Mammary epithelial cell (primary cell): ENCODE measurements around the gene PEAK1.

ENCODE experiments used
- EZH2 ChIP-seq: IDR thresholded peaks from 2 replicates; pipeline ENCODE4 v1.6.1; 2012; ENCODE audit warnings: low read length, inconsistent platforms, borderline replicate concordance
- TF ChIP-seq, protein P1 (sequence below), 2 donors: IDR thresholded peaks in 1 of 2; conservative IDR thresholded peaks in 1 of 2; 2 replicates each; pipeline ENCODE4 v1.5.1; 2011 to 2012; ENCODE audit warnings: inconsistent platforms in 2 of 2, low read length in 2 of 2, mild to moderate bottlenecking in 2 of 2, control low read depth in 1 of 2, low read depth in 1 of 2; ENCODE audit not compliant: insufficient read depth in 1 of 2; ENCODE audit errors: extremely low read depth in 1 of 2

DNA sequence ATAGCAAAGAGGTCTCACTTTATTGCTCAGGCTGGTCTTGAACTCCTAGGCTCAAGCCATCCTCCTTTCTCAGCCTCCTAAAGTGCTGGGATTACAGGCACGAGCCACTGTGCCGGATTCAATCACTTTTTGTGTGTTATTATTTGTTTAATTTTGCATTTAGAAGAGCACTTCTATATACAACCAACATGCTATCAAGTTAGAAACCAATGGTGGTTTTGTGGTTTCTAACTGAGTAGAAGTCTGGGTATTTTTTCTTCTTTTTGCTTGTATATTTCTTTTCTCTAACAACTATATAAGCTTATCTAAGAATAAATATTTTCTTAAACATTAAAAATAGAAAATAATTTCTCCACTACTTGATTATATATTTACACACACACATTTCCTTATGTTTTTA is 86.7 kb downstream of the PEAK1 start:
- TF ChIP-seq, protein P1, sequence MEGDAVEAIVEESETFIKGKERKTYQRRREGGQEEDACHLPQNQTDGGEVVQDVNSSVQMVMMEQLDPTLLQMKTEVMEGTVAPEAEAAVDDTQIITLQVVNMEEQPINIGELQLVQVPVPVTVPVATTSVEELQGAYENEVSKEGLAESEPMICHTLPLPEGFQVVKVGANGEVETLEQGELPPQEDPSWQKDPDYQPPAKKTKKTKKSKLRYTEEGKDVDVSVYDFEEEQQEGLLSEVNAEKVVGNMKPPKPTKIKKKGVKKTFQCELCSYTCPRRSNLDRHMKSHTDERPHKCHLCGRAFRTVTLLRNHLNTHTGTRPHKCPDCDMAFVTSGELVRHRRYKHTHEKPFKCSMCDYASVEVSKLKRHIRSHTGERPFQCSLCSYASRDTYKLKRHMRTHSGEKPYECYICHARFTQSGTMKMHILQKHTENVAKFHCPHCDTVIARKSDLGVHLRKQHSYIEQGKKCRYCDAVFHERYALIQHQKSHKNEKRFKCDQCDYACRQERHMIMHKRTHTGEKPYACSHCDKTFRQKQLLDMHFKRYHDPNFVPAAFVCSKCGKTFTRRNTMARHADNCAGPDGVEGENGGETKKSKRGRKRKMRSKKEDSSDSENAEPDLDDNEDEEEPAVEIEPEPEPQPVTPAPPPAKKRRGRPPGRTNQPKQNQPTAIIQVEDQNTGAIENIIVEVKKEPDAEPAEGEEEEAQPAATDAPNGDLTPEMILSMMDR (conservative IDR thresholded peaks at IDR 0.05 in 1 of 2, IDR thresholded peaks at IDR 0.05 in 1 of 2; ENCODE audit: extremely low read depth in 1 of 2, insufficient read depth in 1 of 2, low read depth in 1 of 2, low read length in 2 of 2): no peak
- TF ChIP-seq EZH2: no peak
